ENCODE data around the gene CALML3.

Gene CALML3

DNA sequence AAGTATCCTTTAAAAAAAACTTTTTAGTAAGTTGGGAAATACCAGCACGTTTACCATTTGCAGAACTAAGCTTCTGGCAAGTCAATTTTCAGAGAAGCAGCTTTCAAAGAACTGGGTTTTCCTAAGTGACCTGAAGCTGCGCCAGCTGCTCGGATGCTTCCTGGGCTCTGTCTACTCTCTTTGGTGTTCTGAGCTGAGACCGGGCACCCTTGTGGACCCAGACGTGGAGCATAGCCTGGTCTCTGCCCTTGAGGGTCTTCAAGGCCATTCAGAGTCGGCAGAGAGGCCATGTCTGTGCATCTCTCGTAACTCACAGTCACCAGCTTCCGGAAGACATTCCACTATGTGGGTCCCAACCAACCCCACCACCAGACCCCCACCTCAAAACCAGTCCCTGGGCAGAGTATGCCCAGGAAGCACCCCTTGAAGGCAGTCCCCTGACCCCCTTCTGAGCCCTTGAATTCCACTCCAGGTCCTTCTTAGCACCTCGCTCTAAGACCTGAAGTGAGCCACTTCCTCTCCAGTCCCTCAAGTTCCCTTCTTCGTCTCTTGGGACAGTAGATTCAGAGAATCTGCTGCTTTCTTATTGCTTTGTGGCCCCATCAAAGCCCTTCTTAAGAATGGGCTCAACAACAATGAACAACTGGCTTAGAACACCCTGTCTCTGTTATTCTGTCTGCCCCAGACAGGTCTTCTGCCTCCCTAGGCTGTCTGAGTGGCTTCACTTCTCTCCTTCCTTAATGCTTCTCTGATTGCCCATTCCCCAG is 33.9 kb upstream of the CALML3 start:
- TF ChIP-seq, protein P1, sequence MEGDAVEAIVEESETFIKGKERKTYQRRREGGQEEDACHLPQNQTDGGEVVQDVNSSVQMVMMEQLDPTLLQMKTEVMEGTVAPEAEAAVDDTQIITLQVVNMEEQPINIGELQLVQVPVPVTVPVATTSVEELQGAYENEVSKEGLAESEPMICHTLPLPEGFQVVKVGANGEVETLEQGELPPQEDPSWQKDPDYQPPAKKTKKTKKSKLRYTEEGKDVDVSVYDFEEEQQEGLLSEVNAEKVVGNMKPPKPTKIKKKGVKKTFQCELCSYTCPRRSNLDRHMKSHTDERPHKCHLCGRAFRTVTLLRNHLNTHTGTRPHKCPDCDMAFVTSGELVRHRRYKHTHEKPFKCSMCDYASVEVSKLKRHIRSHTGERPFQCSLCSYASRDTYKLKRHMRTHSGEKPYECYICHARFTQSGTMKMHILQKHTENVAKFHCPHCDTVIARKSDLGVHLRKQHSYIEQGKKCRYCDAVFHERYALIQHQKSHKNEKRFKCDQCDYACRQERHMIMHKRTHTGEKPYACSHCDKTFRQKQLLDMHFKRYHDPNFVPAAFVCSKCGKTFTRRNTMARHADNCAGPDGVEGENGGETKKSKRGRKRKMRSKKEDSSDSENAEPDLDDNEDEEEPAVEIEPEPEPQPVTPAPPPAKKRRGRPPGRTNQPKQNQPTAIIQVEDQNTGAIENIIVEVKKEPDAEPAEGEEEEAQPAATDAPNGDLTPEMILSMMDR (IDR thresholded peaks at IDR 0.05; ENCODE audit: insufficient read depth, low read length, poor library complexity, severe bottlenecking): no peak

GRCh38 chr10:5491477-5491876 is 33.3 kb upstream of the CALML3 start:
- DNase-seq (ENCODE audit: extremely low read depth, insufficient read length): no peak
- H3K27me3 ChIP-seq (replicated peaks; ENCODE audit: control insufficient read depth, insufficient read depth, low read length): no peaks in the 10 kb centered on the region; the same call in 1 of the 2 replicates
- TF ChIP-seq, protein P1 (IDR thresholded peaks at IDR 0.05; ENCODE audit: insufficient read depth, low read length, poor library complexity, severe bottlenecking): no peak
- H3K36me3 ChIP-seq (ENCODE audit: control insufficient read depth, insufficient read depth, low read length): no peaks in the 10 kb centered on the region
- no peak overlapping the region for H3K4me3 ChIP-seq (replicated peaks; ENCODE audit: low read depth, low read length)

More for the DNA sequence above, 33.9 kb upstream of the CALML3 start:
- no peak for DNase-seq (ENCODE audit: extremely low read depth, insufficient read length)
- no peaks in the 10 kb centered on the region; the same call in none of the 2 replicates for H3K27me3 ChIP-seq (replicated peaks; ENCODE audit: control insufficient read depth, insufficient read depth, low read length)
- H3K36me3 ChIP-seq (ENCODE audit: control insufficient read depth, insufficient read depth, low read length): no peaks in the 10 kb centered on the region
- no peak overlapping the region for H3K4me3 ChIP-seq (replicated peaks; ENCODE audit: low read depth, low read length)

DNA sequence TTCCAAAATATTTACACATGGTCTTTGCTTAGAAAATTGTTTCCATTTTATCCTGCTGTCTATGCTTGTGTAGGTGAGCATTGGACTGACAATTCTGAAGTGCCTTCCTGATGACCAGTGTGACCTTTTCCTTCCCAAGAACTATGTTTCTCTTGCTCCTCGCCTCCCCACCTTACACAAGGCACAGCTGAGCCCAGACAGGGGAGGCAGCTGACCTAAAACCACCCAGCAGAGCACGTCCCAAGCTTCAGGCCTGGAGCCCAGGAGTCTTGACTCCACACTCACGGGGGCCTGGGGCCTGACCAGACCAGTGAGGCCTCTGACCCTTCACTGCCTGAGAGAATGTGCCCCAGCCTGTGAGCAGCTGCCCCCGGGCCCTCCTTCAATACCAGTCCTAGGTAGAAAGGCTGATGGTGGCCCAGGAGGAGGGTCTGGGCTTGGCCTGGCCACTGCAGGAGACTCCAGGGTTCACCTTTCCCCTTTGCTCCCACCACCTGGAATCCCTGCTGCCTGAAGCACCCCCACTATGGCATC is 32.4 kb upstream of the CALML3 start:
- Histone ChIP-seq H3K36me3 (ENCODE audit: control insufficient read depth, insufficient read depth, low read length) (no peaks in the 10 kb centered on the region), H3K27me3 (replicated peaks; ENCODE audit: control insufficient read depth, insufficient read depth, low read length) (no peaks in the 10 kb centered on the region; the same call in 1 of the 2 replicates), H3K4me3 (replicated peaks; ENCODE audit: low read depth, low read length) (no peak overlapping the region)
- TF ChIP-seq, protein P1 (IDR thresholded peaks at IDR 0.05; ENCODE audit: insufficient read depth, low read length, poor library complexity, severe bottlenecking): no peak
- DNase-seq (ENCODE audit: extremely low read depth, insufficient read length): no peak

GRCh38 chr10:5492929-5493576 is 31.7 kb upstream of the CALML3 start:
- Histone ChIP-seq H3K27me3 (replicated peaks; ENCODE audit: control insufficient read depth, insufficient read depth, low read length) (no peaks in the 10 kb centered on the region; the same call in 1 of the 2 replicates), H3K36me3 (ENCODE audit: control insufficient read depth, insufficient read depth, low read length) (no peaks in the 10 kb centered on the region)
- TF ChIP-seq, protein P1 (IDR thresholded peaks at IDR 0.05; ENCODE audit: insufficient read depth, low read length, poor library complexity, severe bottlenecking): no peak

GRCh38 chr10:5493691-5494090 is 31.1 kb upstream of the CALML3 start:
- no peak for DNase-seq (ENCODE audit: extremely low read depth, insufficient read length)
- TF ChIP-seq, protein P1 (IDR thresholded peaks at IDR 0.05; ENCODE audit: insufficient read depth, low read length, poor library complexity, severe bottlenecking): no peak
- no peaks in the 10 kb centered on the region for H3K36me3 ChIP-seq (ENCODE audit: control insufficient read depth, insufficient read depth, low read length)
- no peaks in the 10 kb centered on the region; the same call in 1 of the 2 replicates for H3K27me3 ChIP-seq (replicated peaks; ENCODE audit: control insufficient read depth, insufficient read depth, low read length)
- H3K4me3 ChIP-seq (replicated peaks; ENCODE audit: low read depth, low read length): no peak overlapping the region

More at GRCh38 chr10:5492929-5493576, 31.7 kb upstream of the CALML3 start:
- DNase-seq (ENCODE audit: extremely low read depth, insufficient read length): no peak
- H3K4me3 ChIP-seq (replicated peaks; ENCODE audit: low read depth, low read length): no peak overlapping the region

All from GM06990 (cell line).